NCI-H2196 treated with DMSO at 0.1 percent for 48 hours (cell line): ENCODE data around the gene NEK4.
A peak's percentile ranks its signal among the peaks of the same experiment; 100 is the strongest.
"Not testable (repeated sequence)": the region's sequence is repeated elsewhere in the genome, so short reads cannot be mapped to it uniquely, and the experiment has no call there.

Experiments
- DNase-seq: peaks from one replicate; lab custom pipeline; 2025; ENCODE audit not compliant: unreplicated experiment; lab: John Stamatoyannopoulos, UW

NEK4 gene

GRCh38 chr3:52743152-52743551, 27.6 kb downstream of the NEK4 start:
- DNase-seq, result no peak

- DNase-seq, result no peak
Measured at GRCh38 chr3:52742418-52743041, 28.2 kb downstream of the NEK4 start.

- no peak for DNase-seq
Measured at GRCh38 chr3:52739730-52740129, 31.0 kb downstream of the NEK4 start.

GRCh38 chr3:52733256-52733891, 37.4 kb downstream of the NEK4 start:
- DNase-seq, result no peak

- DNase-seq, result no peak
Measured at GRCh38 chr3:52731590-52731989, 39.1 kb downstream of the NEK4 start.

- no peak for DNase-seq
Measured at GRCh38 chr3:52730681-52731080, 40.1 kb downstream of the NEK4 start.

GRCh38 chr3:52728753-52729152, 42.0 kb downstream of the NEK4 start:
- DNase-seq, result not testable (repeated sequence)

- no peak for DNase-seq
Measured at GRCh38 chr3:52724511-52724910, 46.2 kb downstream of the NEK4 start.

- DNase-seq, result no peak
Measured at GRCh38 chr3:52723935-52724334, 46.8 kb downstream of the NEK4 start.

GRCh38 chr3:52722491-52722890, 48.2 kb downstream of the NEK4 start:
- no peak for DNase-seq

- no peak for DNase-seq
Measured at GRCh38 chr3:52721730-52722008, 49.1 kb downstream of the NEK4 start.

GRCh38 chr3:52721002-52721729, 49.6 kb downstream of the NEK4 start:
- DNase-seq, result no peak

GRCh38 chr3:52719618-52720017, 51.1 kb downstream of the NEK4 start:
- DNase-seq, result no peak

GRCh38 chr3:52715714-52716305, 54.9 kb downstream of the NEK4 start:
- no peak for DNase-seq

GRCh38 chr3:52714335-52715302, 56.1 kb downstream of the NEK4 start:
- DNase-seq, result no peak

GRCh38 chr3:52712291-52713212, 58.2 kb downstream of the NEK4 start:
- no peak for DNase-seq

- no peak for DNase-seq
Measured at GRCh38 chr3:52710512-52710911, 60.2 kb downstream of the NEK4 start.

- DNase-seq, result no peak
Measured at GRCh38 chr3:52707585-52707984, 63.2 kb downstream of the NEK4 start.

GRCh38 chr3:52705688-52706686, 64.8 kb downstream of the NEK4 start, which contains the start of the genes GLT8D1 and SPCS1:
Gene GLT8D1 (minus strand): TSS chr3:52705791. CDS start chr3:52700460, 5,331 bp downstream.
Gene SPCS1 (plus strand): TSS chr3:52706106. CDS start chr3:52706247, 141 bp downstream.
- DNase-seq, result peak; percentile 39
